WERI-Rb-1 (cell line): ENCODE results near the gene PDE6H.

Source experiments
- DNase-seq: peaks from one replicate; pipeline ENCODE4 v3.0.0-alpha.2; 2020
- H3K27ac ChIP-seq: fragments of 250-450 bp; sonication (Bioruptor Pico); 2 replicates; pipeline ENCODE4 v1.5.1; 2020; ENCODE audit warnings: mild to moderate bottlenecking, moderate library complexity
- H3K27me3 ChIP-seq: fragments of 250-450 bp; sonication (Bioruptor Pico); 2 replicates; pipeline ENCODE4 v1.5.1; 2021; ENCODE audit warnings: mild to moderate bottlenecking, low read depth, moderate library complexity; ENCODE audit not compliant: insufficient read depth, severe bottlenecking
- H3K36me3 ChIP-seq: fragments of 250-450 bp; sonication (Bioruptor Pico); 2 replicates; pipeline ENCODE4 v1.5.1; 2020; ENCODE audit warnings: mild to moderate bottlenecking, moderate library complexity
- H3K4me3 ChIP-seq: 2 replicates; pipeline ENCODE4 v1.5.1; 2011; ENCODE audit warnings: low read depth, mild to moderate bottlenecking, control low read depth, low read length
- H3K9me3 ChIP-seq: fragments of 250-450 bp; sonication (Bioruptor Pico); 2 replicates; pipeline ENCODE4 v1.5.1; 2021; ENCODE audit warnings: mild to moderate bottlenecking, moderate library complexity; ENCODE audit not compliant: severe bottlenecking
- TF ChIP-seq, protein P1 (sequence below): IDR thresholded peaks from 2 replicates; pipeline ENCODE4 v1.5.1; 2011; ENCODE audit warnings: low read depth, mild to moderate bottlenecking, control low read depth, inconsistent platforms, low read length

PDE6H gene

DNA sequence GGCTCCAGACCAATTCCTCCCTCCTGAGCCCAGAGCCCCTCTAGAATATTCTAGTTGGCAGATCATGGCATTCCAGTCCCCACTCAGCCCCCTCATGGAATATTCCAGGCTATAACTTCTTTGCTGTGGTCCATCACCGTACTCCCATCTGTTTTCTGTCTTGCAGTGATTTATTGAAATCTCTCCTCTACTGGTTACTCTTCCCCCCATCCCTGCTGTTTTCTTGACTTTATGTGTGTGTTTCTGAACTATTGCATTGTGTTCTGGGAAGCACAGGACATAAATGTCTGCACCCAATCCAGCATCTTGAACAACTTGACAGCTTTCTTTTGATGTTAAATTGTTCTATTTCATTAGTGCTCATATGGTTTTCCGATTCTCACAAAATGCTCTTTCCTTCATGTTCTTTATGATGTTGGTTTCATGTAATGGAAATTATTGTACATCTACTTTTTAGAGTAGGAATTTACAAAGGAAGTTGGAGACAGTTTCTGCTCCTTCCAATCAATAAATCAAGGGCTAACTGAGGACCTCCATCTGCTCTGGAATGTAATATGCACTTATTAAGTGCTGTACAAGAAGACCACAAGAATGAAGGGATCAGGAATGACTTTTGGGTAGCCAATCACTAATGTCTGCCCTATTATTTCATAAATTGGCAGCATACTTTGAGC is 26.3 kb downstream of the PDE6H start:
- H3K27ac ChIP-seq, result no peak overlapping the region
- H3K27me3 ChIP-seq, result no peaks in the 10 kb centered on the region
- no peaks in the 10 kb centered on the region for H3K9me3 ChIP-seq
- DNase-seq, result no peak
- no peaks in the 10 kb centered on the region for H3K36me3 ChIP-seq
- H3K4me3 ChIP-seq, result no peak overlapping the region
- TF ChIP-seq, protein P1, sequence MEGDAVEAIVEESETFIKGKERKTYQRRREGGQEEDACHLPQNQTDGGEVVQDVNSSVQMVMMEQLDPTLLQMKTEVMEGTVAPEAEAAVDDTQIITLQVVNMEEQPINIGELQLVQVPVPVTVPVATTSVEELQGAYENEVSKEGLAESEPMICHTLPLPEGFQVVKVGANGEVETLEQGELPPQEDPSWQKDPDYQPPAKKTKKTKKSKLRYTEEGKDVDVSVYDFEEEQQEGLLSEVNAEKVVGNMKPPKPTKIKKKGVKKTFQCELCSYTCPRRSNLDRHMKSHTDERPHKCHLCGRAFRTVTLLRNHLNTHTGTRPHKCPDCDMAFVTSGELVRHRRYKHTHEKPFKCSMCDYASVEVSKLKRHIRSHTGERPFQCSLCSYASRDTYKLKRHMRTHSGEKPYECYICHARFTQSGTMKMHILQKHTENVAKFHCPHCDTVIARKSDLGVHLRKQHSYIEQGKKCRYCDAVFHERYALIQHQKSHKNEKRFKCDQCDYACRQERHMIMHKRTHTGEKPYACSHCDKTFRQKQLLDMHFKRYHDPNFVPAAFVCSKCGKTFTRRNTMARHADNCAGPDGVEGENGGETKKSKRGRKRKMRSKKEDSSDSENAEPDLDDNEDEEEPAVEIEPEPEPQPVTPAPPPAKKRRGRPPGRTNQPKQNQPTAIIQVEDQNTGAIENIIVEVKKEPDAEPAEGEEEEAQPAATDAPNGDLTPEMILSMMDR, result no peak

DNA sequence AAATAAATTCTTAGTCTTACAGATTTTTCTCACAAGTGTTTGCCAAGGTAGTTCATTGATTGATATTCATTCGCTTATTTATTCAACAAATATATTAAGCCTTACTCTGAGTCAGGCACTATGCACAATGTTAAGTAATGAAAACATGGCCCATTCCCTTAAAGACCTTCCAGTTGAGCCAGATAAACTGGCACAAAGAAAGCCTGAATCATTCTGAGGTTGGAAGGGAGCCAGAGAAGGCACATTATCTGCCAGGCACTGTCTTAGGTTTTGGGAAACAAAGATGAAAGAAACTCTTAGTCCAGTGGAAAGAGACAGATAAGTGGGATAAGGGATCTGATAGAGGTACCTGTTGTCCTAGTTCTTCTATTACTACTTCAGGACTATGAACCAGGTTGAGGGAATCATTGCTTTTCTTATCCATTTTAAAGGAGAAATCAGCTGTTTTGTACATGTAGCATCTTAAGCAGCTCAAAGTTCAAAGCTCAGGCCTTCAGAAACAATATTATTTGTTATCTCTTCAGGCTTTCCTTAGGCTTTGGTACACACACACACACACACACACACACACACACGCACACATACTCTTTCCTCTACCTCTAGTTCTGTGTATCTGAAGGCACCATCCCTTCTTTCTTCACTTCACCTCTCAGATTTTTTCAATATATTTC is 27.0 kb downstream of the PDE6H start:
- no peak for DNase-seq
- Histone ChIP-seq H3K27ac (no peak overlapping the region), H3K4me3 (no peak overlapping the region), H3K36me3 (no peaks in the 10 kb centered on the region), H3K9me3 (no peaks in the 10 kb centered on the region), H3K27me3 (no peaks in the 10 kb centered on the region)
- TF ChIP-seq, protein P1, result no peak

DNA sequence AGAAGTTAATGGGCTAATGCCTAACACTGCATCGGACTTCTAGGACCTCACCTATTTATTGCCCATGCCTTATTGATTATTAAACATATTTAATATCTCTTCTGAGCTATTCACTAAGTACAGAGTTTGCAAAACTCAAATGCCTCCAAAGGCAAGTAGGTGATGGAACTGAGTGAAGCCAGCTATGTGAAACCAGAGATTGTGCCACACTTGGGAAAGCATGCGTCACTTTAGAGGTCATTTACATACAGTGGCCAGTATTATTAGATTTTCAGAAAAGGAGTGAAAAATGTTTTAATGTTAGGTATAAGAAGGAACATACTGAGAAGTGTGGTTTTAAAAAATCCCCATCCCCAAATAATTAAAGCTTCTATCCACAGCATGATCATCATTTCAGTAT is 27.7 kb downstream of the PDE6H start:
- no peak for DNase-seq
- no peaks in the 10 kb centered on the region for H3K36me3 ChIP-seq
- H3K9me3 ChIP-seq, result no peaks in the 10 kb centered on the region
- H3K27ac ChIP-seq, result no peak overlapping the region
- no peak overlapping the region for H3K4me3 ChIP-seq
- TF ChIP-seq, protein P1, result no peak
- H3K27me3 ChIP-seq, result no peaks in the 10 kb centered on the region

DNA sequence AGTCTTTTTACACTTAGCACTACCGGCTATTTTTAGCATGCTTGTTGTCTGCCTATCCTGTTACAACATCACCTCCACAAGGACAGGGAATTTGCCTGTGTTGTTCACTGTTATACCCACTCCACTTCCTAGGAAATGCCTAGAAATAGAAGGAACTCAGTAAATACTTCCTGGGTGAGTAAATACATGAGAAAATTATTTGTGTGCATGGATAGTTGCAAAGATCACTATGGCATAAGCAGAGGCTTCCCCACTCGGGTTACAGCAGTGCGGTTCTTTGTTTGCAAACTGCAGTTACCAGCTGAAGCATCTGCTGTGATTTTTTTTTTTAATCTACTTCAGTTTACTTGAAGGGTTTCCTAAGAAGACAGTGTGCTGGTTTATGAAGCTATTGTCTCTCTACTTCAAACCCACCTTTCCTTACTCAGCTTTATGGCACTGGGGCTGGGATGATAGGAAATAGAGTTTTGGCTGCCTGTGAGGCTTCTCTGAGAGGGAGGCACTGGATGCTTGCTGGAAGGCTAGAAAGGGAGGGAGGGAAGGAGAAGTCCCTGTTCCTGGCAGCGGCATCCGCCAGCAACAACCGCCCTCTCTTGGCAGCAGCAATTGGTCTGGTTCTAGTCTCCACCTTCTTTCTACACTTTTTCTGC is 29.0 kb downstream of the PDE6H start:
- Histone ChIP-seq H3K4me3 (no peak overlapping the region), H3K36me3 (no peaks in the 10 kb centered on the region), H3K9me3 (no peaks in the 10 kb centered on the region), H3K27me3 (no peaks in the 10 kb centered on the region), H3K27ac (peak overlapping the region; percentile 17)
- peak; percentile 10 for DNase-seq
- TF ChIP-seq, protein P1, result no peak

DNA sequence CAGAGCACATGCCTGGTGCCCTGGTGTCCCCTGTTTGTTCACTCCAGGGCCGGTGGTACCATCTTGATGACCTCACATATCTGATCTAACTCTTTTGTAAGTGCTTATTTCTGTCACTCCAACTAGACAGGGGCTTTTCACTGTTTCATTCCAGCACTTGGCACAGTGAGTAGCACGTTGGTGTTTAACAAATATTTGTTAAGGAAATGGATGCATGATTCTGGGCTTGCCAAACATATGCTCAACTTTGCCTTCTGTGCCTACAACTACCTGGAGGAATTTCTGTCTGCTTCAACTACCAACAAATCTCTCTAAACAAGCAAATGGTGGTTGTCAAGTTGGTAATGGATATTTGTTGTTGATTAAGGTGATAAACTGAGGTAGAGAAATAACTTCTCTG is 31.6 kb downstream of the PDE6H start:
- Histone ChIP-seq H3K9me3 (no peaks in the 10 kb centered on the region), H3K36me3 (no peaks in the 10 kb centered on the region), H3K27ac (no peak overlapping the region), H3K4me3 (no peak overlapping the region), H3K27me3 (no peaks in the 10 kb centered on the region)
- no peak for DNase-seq
- TF ChIP-seq, protein P1, result no peak
